Iris pigment epithelial cell (primary cell): ENCODE results near the gene EREG.
A peak's percentile ranks its signal among the peaks of the same experiment; 100 is the strongest.

Experiments
- DNase-seq: peaks from one replicate; pipeline ENCODE4 v3.0.0-alpha.2; 2011; ENCODE audit warnings: low read depth

EREG gene

GRCh38 chr4:74344031-74344430, 20.9 kb upstream of the EREG start:
- DNase-seq, result no peak

- no peak for DNase-seq
Measured at GRCh38 chr4:74353858-74354257, 11.1 kb upstream of the EREG start.

- no peak for DNase-seq
Measured at GRCh38 chr4:74357965-74358364, 7.0 kb upstream of the EREG start.

GRCh38 chr4:74361671-74362070, 3.3 kb upstream of the EREG start:
- DNase-seq, result no peak

- no peak for DNase-seq
Measured at GRCh38 chr4:74362347-74362746, 2.6 kb upstream of the EREG start.

GRCh38 chr4:74364256-74364651, 691 bp upstream of the EREG start:
- DNase-seq, result no peak

GRCh38 chr4:74365761-74366160, 816 bp downstream of the EREG start:
- DNase-seq, result no peak

- DNase-seq, result no peak
Measured at GRCh38 chr4:74366367-74366911, 1.5 kb downstream of the EREG start.

GRCh38 chr4:74367656-74368290, 2.8 kb downstream of the EREG start:
- no peak for DNase-seq

GRCh38 chr4:74368596-74368995, 3.7 kb downstream of the EREG start:
- no peak for DNase-seq

GRCh38 chr4:74369855-74370254, 4.9 kb downstream of the EREG start:
- DNase-seq, result no peak

GRCh38 chr4:74370912-74371311, 6.0 kb downstream of the EREG start:
- DNase-seq, result peak; percentile 68

GRCh38 chr4:74374128-74374527, 9.2 kb downstream of the EREG start:
- no peak for DNase-seq

GRCh38 chr4:74374561-74375327, 9.8 kb downstream of the EREG start:
- DNase-seq, result peak; percentile 89

GRCh38 chr4:74375824-74376426, 11.0 kb downstream of the EREG start:
- DNase-seq, result no peak

GRCh38 chr4:74376888-74377483, 12.0 kb downstream of the EREG start:
- DNase-seq, result peak; percentile 81

- no peak for DNase-seq
Measured at GRCh38 chr4:74377714-74378113, 12.8 kb downstream of the EREG start.

- peak; percentile 43 for DNase-seq
Measured at GRCh38 chr4:74378573-74378972, 13.6 kb downstream of the EREG start.

- no peak for DNase-seq
Measured at GRCh38 chr4:74379912-74380311, 15.0 kb downstream of the EREG start.

- no peak for DNase-seq
Measured at GRCh38 chr4:74385386-74385785, 20.4 kb downstream of the EREG start.

- DNase-seq, result no peak
Measured at GRCh38 chr4:74386159-74386558, 21.2 kb downstream of the EREG start.

- no peak for DNase-seq
Measured at GRCh38 chr4:74387790-74388189, 22.8 kb downstream of the EREG start.

GRCh38 chr4:74389494-74389893, 24.5 kb downstream of the EREG start:
- no peak for DNase-seq
